Ishikawa (cell line): ENCODE results near the gene LDAH.

Experiments used
- CEBPB ChIP-seq: IDR thresholded peaks from 2 replicates; pipeline ENCODE4 v1.6.1; 2012
- CREB1 ChIP-seq: IDR thresholded peaks from 2 replicates; pipeline ENCODE4 v1.6.1; 2012; ENCODE audit warnings: low read depth
- EGR1 ChIP-seq: IDR thresholded peaks from 2 replicates; pipeline ENCODE4 v1.6.1; 2012
- EP300 ChIP-seq: IDR thresholded peaks from 2 replicates; pipeline ENCODE4 v1.6.1; 2012; ENCODE audit warnings: borderline replicate concordance
- NFIC ChIP-seq: IDR thresholded peaks from 2 replicates; pipeline ENCODE4 v1.6.1; 2012
- RAD21 ChIP-seq: IDR thresholded peaks from 2 replicates; pipeline ENCODE4 v1.6.1; 2012; ENCODE audit warnings: low read depth
- TAF1 ChIP-seq: IDR thresholded peaks from 2 replicates; pipeline ENCODE4 v1.6.1; 2012; ENCODE audit warnings: low read depth, mild to moderate bottlenecking
- YY1 ChIP-seq: IDR thresholded peaks from 2 replicates; pipeline ENCODE4 v1.6.1; 2012; ENCODE audit warnings: low read depth
- ZBTB7A ChIP-seq: IDR thresholded peaks from 2 replicates; pipeline ENCODE4 v1.6.1; 2012; ENCODE audit warnings: low read depth
- TF ChIP-seq, protein P1 (sequence below): IDR thresholded peaks from 2 replicates; pipeline ENCODE4 v1.6.1; 2012
- TF ChIP-seq, protein P2 (sequence below): IDR thresholded peaks from 2 replicates; pipeline ENCODE4 v1.6.1; 2012; ENCODE audit warnings: low read depth, mild to moderate bottlenecking

DNA sequence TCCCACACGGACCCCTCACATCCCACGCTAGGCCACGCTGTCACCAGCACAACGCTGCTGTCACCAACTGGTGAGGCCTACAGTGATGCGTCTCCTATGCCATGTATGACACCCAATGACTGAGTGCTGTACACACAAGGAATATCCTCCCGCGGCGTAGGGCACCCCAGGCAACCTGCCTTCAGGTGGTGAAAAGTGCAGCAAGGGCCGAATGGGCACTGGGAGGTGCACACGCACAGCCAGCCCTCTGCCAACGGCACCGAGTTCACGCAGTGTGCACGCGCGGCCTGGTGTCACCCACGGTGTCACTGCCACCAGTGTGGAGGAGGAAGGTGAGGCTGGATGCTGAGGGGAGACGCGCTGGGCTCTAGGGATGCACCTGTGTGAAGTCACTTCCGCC, 176.5 kb downstream of the LDAH start:
- TF ChIP-seq TAF1 (no peak), ZBTB7A (no peak), EGR1 (no peak), EP300 (no peak), RAD21 (no peak), NFIC (no peak), YY1 (no peak), CREB1 (no peak), CEBPB (no peak)
- TF ChIP-seq, protein P1, sequence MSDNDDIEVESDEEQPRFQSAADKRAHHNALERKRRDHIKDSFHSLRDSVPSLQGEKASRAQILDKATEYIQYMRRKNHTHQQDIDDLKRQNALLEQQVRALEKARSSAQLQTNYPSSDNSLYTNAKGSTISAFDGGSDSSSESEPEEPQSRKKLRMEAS: no peak
- TF ChIP-seq, protein P2, sequence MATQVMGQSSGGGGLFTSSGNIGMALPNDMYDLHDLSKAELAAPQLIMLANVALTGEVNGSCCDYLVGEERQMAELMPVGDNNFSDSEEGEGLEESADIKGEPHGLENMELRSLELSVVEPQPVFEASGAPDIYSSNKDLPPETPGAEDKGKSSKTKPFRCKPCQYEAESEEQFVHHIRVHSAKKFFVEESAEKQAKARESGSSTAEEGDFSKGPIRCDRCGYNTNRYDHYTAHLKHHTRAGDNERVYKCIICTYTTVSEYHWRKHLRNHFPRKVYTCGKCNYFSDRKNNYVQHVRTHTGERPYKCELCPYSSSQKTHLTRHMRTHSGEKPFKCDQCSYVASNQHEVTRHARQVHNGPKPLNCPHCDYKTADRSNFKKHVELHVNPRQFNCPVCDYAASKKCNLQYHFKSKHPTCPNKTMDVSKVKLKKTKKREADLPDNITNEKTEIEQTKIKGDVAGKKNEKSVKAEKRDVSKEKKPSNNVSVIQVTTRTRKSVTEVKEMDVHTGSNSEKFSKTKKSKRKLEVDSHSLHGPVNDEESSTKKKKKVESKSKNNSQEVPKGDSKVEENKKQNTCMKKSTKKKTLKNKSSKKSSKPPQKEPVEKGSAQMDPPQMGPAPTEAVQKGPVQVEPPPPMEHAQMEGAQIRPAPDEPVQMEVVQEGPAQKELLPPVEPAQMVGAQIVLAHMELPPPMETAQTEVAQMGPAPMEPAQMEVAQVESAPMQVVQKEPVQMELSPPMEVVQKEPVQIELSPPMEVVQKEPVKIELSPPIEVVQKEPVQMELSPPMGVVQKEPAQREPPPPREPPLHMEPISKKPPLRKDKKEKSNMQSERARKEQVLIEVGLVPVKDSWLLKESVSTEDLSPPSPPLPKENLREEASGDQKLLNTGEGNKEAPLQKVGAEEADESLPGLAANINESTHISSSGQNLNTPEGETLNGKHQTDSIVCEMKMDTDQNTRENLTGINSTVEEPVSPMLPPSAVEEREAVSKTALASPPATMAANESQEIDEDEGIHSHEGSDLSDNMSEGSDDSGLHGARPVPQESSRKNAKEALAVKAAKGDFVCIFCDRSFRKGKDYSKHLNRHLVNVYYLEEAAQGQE: no peak
